Left ventricle myocardium inferior (tissue), 1 donor: ENCODE results near the gene CRIM1. TPM values are rescaled to one million over a fixed set of nuclear protein-coding genes. Genes with fewer than 3 reads are reported as not detected.

Experiments used
- DNase-seq: peaks from one replicate; pipeline ENCODE4 v3.0.0-alpha.2; 2020
- H3K27ac ChIP-seq: fragments of 200-600 bp; replicated peaks from 2 replicates; pipeline ENCODE4 v1.8.0; 2021
- H3K27me3 ChIP-seq: fragments of 200-600 bp; 2 replicates; pipeline ENCODE4 v1.8.0; 2021; ENCODE audit warnings: low read depth
- H3K36me3 ChIP-seq: fragments of 200-600 bp; 2 replicates; pipeline ENCODE4 v1.8.0; 2021
- H3K4me1 ChIP-seq: fragments of 200-600 bp; 2 replicates; pipeline ENCODE4 v1.8.0; 2021
- H3K4me3 ChIP-seq: fragments of 200-600 bp; 2 replicates; pipeline ENCODE4 v1.8.0; 2021; ENCODE audit warnings: mild to moderate bottlenecking, moderate library complexity
- H3K9me3 ChIP-seq: fragments of 200-600 bp; replicated peaks from 2 replicates; pipeline ENCODE4 v1.8.0; 2021
- CTCF ChIP-seq: fragments of 200-600 bp; IDR thresholded peaks from 2 replicates; pipeline ENCODE4 v1.8.0; 2021; ENCODE audit warnings: antibody characterized with exemption, mild to moderate bottlenecking, borderline replicate concordance
- intact Hi-C: fragments of 100-400 bp; cut with micrococcal nuclease; formaldehyde crosslinking; loops from one replicate; pipeline ENCODE4 v1.11.0; 2022
- total RNA-seq: library from RNA; stranded (reverse); fragmentation: NEBNext Ultra II Directional; extraction: Animal tissue kit (Norgen Biotek cat#: 25700); gene quantifications from one replicate; pipeline ENCODE4 v1.2.1, GENCODE V29; 2021
- donor health status: DM: no; HTN: yes; CAD: no; lungs with severe emphysema.

CRIM1 gene
- total RNA-seq, 1 donor from 2014 or later: 45.6 TPM

DNA sequence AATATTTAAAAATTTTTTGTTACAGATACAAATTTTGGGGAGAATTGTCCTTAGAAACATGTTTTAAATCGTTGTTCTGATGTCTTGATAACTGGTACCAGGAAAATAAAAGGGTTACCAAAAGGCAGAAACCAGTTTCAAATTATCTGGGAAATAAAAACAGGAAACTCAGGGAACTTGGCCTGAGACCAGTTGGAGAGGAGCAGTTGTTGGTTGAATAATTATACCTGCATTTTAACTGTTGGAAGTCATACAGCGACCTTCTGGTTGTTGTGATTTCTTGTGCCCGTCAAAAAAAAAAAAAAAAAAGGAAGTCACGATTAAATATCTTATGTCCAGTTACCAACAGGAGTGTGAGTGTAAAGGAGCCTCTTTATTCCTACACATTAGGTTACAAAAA, 51.8 kb downstream of the CRIM1 start:
- Histone ChIP-seq H3K4me1 (peaks cover 82% of the 10 kb centered on the region), H3K9me3 (no peaks in the 10 kb centered on the region), H3K27ac (peak overlapping the region; percentile 62), H3K4me3 (peak overlapping the region; percentile 13), H3K27me3 (no peaks in the 10 kb centered on the region), H3K36me3 (no peaks in the 10 kb centered on the region)
- TF ChIP-seq CTCF: no peak
- no peak for DNase-seq
- intact Hi-C loops: no loop called here

GRCh38 chr2:36408198-36408703, 52.7 kb downstream of the CRIM1 start:
- TF ChIP-seq CTCF: no peak
- no peaks in the 10 kb centered on the region for H3K36me3 ChIP-seq
- peaks cover 90% of the 10 kb centered on the region for H3K4me1 ChIP-seq
- intact Hi-C loops: no loop called here
- no peaks in the 10 kb centered on the region for H3K27me3 ChIP-seq
- no peaks in the 10 kb centered on the region for H3K9me3 ChIP-seq
- DNase-seq: peak; percentile 20
- H3K27ac ChIP-seq: peak overlapping the region; percentile 62
- peak overlapping the region; percentile 13 for H3K4me3 ChIP-seq

DNA sequence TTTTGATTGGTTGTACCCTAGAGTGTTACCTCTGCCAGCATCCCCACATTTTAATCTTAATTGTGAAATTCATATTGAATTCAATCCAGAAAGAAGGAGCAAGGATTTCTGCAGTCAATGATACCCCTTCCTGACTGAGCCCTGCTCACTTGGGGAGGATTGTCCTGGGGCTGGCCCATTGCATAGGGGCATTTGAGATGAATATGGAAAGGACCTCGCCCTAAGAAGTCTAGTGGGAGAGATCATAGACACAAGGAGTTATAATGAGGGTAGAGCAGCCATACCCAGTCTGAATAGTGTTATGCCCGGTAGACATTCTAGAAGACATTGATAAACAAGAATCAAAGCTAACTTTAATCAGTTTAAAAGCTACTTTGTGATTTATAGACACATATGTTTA, 53.8 kb downstream of the CRIM1 start:
- Histone ChIP-seq H3K4me3 (no peak overlapping the region), H3K9me3 (no peaks in the 10 kb centered on the region), H3K27ac (peak overlapping the region; percentile 62), H3K4me1 (peaks cover 95% of the 10 kb centered on the region), H3K27me3 (no peaks in the 10 kb centered on the region), H3K36me3 (no peaks in the 10 kb centered on the region)
- TF ChIP-seq CTCF: no peak
- no peak for DNase-seq
- intact Hi-C loops: no loop called here

- intact Hi-C loops: no loop called here
- peak overlapping the region; percentile 62 for H3K27ac ChIP-seq
Measured at GRCh38 chr2:36409935-36410334, 54.4 kb downstream of the CRIM1 start.

GRCh38 chr2:36410681-36411080, 55.1 kb downstream of the CRIM1 start:
- H3K4me1 ChIP-seq: peaks cover 96% of the 10 kb centered on the region
- intact Hi-C loops: no loop called here
- H3K4me3 ChIP-seq: no peak overlapping the region
- peak overlapping the region; percentile 62 for H3K27ac ChIP-seq
- no peaks in the 10 kb centered on the region for H3K36me3 ChIP-seq
- TF ChIP-seq CTCF: no peak
- no peaks in the 10 kb centered on the region for H3K9me3 ChIP-seq
- H3K27me3 ChIP-seq: no peaks in the 10 kb centered on the region
- DNase-seq: no peak

More at GRCh38 chr2:36409935-36410334, 54.4 kb downstream of the CRIM1 start:
- no peak for DNase-seq
- no peaks in the 10 kb centered on the region for H3K36me3 ChIP-seq
- H3K9me3 ChIP-seq: no peaks in the 10 kb centered on the region
- no peaks in the 10 kb centered on the region for H3K27me3 ChIP-seq
- H3K4me1 ChIP-seq: peaks cover 95% of the 10 kb centered on the region
- TF ChIP-seq CTCF: no peak
- H3K4me3 ChIP-seq: no peak overlapping the region
